Measurements from ENCODE around the gene WDR1. TPM values are rescaled to one million over a fixed set of nuclear protein-coding genes. Genes with fewer than 3 reads are reported as not detected.

The WDR1 gene
- total RNA-seq, 1 donor from 2014 or later = 370 TPM

- no peak overlapping the region for H3K4me3 ChIP-seq (ENCODE audit: low read depth, low read length)
- no peak for DNase-seq (ENCODE audit: low read depth)
- H3K36me3 ChIP-seq (ENCODE audit: control insufficient read depth, insufficient read depth, low read length) = no peaks in the 10 kb centered on the region
- H3K27me3 ChIP-seq (ENCODE audit: control insufficient read depth, insufficient read depth, low read length) = peaks cover 4% of the 10 kb centered on the region
- no peak for TF ChIP-seq CTCF (IDR thresholded peaks at IDR 0.05; ENCODE audit: insufficient read depth, low read length, poor library complexity, severe bottlenecking)
These were observed 44.5 kb upstream of the WDR1 start for GRCh38 chr4:10161146-10161545.

DNA sequence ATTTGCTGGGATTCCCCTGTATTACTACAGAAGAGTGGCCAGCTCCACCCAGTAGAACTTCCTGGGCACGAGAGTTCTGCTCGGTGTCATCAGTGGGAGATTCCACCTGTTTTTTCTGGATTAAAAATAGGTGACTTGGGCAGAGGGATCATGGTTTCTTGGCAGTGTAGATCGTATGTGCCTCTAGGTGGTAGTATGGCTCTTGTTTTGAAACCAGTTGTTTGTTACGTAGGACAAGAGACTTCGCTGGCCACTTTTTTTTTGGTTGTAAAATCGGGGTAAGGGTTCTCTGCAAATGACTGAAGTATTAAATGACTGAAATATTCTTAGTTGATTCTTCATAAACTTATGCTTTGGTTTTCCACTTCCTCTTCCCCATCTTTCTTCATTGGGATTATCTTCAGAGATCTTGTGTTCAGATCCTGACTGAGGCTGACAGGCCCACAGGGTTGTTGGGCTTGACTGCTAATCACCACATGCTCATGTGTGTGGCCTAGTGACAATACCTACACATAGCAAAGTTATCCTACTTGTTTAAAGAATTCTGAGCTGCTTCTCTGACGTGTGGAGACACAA, 43.8 kb upstream of the WDR1 start:
- H3K27me3 ChIP-seq (ENCODE audit: control insufficient read depth, insufficient read depth, low read length) = peaks cover 8% of the 10 kb centered on the region
- H3K4me3 ChIP-seq (ENCODE audit: low read depth, low read length) = no peak overlapping the region
- no peaks in the 10 kb centered on the region for H3K36me3 ChIP-seq (ENCODE audit: control insufficient read depth, insufficient read depth, low read length)
- DNase-seq (ENCODE audit: low read depth) = no peak
- peak; percentile 3 for TF ChIP-seq CTCF (IDR thresholded peaks at IDR 0.05; ENCODE audit: insufficient read depth, low read length, poor library complexity, severe bottlenecking)

GRCh38 chr4:10159671-10160070, 43.1 kb upstream of the WDR1 start:
- H3K4me3 ChIP-seq (ENCODE audit: low read depth, low read length) = no peak overlapping the region
- H3K36me3 ChIP-seq (ENCODE audit: control insufficient read depth, insufficient read depth, low read length) = no peaks in the 10 kb centered on the region
- no peak for TF ChIP-seq CTCF (IDR thresholded peaks at IDR 0.05; ENCODE audit: insufficient read depth, low read length, poor library complexity, severe bottlenecking)
- H3K27me3 ChIP-seq (ENCODE audit: control insufficient read depth, insufficient read depth, low read length) = peaks cover 8% of the 10 kb centered on the region
- no peak for DNase-seq (ENCODE audit: low read depth)

DNA sequence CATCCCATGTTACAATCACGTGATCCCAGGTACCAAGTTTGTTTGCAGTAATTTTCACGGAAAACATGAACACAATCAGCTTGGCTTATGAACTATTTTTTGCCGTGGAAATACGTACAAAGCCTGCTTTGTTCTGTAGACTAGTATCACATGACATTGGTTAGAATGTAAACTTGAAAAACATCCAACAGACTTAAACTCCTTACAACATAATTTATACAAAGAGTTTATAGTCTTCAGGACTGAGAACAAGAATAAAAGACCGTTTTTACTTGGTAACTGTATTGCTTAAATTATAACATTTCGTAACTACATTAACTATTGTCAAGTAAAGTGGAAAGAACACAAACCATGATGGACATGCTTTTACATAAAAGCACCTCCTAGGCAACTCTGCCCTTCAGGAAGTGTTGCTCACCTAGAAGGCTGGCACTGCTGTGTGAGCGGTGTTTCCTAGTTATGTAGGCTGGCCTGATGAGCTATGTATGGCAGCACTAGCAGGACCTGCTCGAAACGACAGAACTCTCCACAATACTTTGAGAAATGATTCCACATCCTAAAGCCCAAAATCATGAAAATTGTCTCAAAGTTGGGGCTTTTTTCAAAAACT, 41.8 kb upstream of the WDR1 start:
- Histone ChIP-seq H3K4me3 (ENCODE audit: low read depth, low read length) (no peak overlapping the region), H3K36me3 (ENCODE audit: control insufficient read depth, insufficient read depth, low read length) (no peaks in the 10 kb centered on the region), H3K27me3 (ENCODE audit: control insufficient read depth, insufficient read depth, low read length) (peaks cover 8% of the 10 kb centered on the region)
- DNase-seq (ENCODE audit: low read depth) = no peak
- TF ChIP-seq CTCF (IDR thresholded peaks at IDR 0.05; ENCODE audit: insufficient read depth, low read length, poor library complexity, severe bottlenecking) = no peak

GRCh38 chr4:10157478-10158332, 41.1 kb upstream of the WDR1 start:
- DNase-seq (ENCODE audit: low read depth) = peak; percentile 28
- H3K27me3 ChIP-seq (ENCODE audit: control insufficient read depth, insufficient read depth, low read length) = peaks cover 8% of the 10 kb centered on the region

More at GRCh38 chr4:10157478-10158332, 41.1 kb upstream of the WDR1 start:
- TF ChIP-seq CTCF (IDR thresholded peaks at IDR 0.05; ENCODE audit: insufficient read depth, low read length, poor library complexity, severe bottlenecking) = peak; percentile 77
- no peak overlapping the region for H3K4me3 ChIP-seq (ENCODE audit: low read depth, low read length)
- no peaks in the 10 kb centered on the region for H3K36me3 ChIP-seq (ENCODE audit: control insufficient read depth, insufficient read depth, low read length)

Data from kidney epithelial cell (primary cell).